Measurements from ENCODE around the gene CCDC97. TPM values are rescaled to one million over a fixed set of nuclear protein-coding genes. Genes with fewer than 3 reads are reported as not detected.

The CCDC97 gene
- total RNA-seq, 2 experiments from 2014 or later: 15.0 to 36.6 TPM

GRCh38 chr19:41320568-41320967 lies 10.6 kb downstream of the CCDC97 start:
- H3K4me1 ChIP-seq (ENCODE audit: insufficient read depth, low read length, poor library complexity, severe bottlenecking): peaks cover 14% of the 10 kb centered on the region
- H3K79me2 ChIP-seq (ENCODE audit: insufficient read depth, low read depth, low read length): no peaks in the 10 kb centered on the region
- CTCF ChIA-PET (ENCODE audit: unreplicated experiment): no interaction called here
- intact Hi-C loops (cut with micrococcal nuclease; ENCODE audit: unreplicated experiment): no loop called here
- POLR2A ChIA-PET: no interaction called here
- H3K36me3 ChIP-seq (ENCODE audit: insufficient read depth, low read length): peaks cover 83% of the 10 kb centered on the region
- TF ChIP-seq EZH2phosphoT487 (IDR thresholded peaks at IDR 0.05; ENCODE audit: borderline replicate concordance, low read depth, low read length): no peak
- H3K9me3 ChIP-seq (ENCODE audit: low read length): no peaks in the 10 kb centered on the region
- no peak overlapping the region for H3K27ac ChIP-seq (ENCODE audit: low read depth, low read length, poor library complexity, severe bottlenecking)
- H3K4me3 ChIP-seq (ENCODE audit: low read depth, low read length, poor library complexity, severe bottlenecking): no peak overlapping the region
- no peaks in the 10 kb centered on the region; the same call in 1 of the 2 replicates for H4K20me1 ChIP-seq (ENCODE audit: insufficient read depth, low read length)
- no peak for DNase-seq (ENCODE audit: low spot score)
- no peak overlapping the region for H3K4me2 ChIP-seq (ENCODE audit: low read length)
- no peak overlapping the region for H2AFZ ChIP-seq (ENCODE audit: low read length)
- no peaks in the 10 kb centered on the region for H3K9me2 ChIP-seq (ENCODE audit: insufficient read depth, low read length)
- BruUV-seq (replicated peaks): no TSS peak

GRCh38 chr19:41321204-41321599 lies 11.2 kb downstream of the CCDC97 start:
- no peak for DNase-seq (ENCODE audit: low spot score)
- ChIA-PET POLR2A (no interaction called here), CTCF (ENCODE audit: unreplicated experiment) (no interaction called here)
- no TSS peak for BruUV-seq (replicated peaks)
- intact Hi-C loops (cut with micrococcal nuclease; ENCODE audit: unreplicated experiment): no loop called here
- no peaks in the 10 kb centered on the region; the same call in 1 of the 2 replicates for H4K20me1 ChIP-seq (ENCODE audit: insufficient read depth, low read length)
- TF ChIP-seq CTCF (conservative IDR thresholded peaks at IDR 0.05; ENCODE audit: low read length) (no peak), EZH2phosphoT487 (IDR thresholded peaks at IDR 0.05; ENCODE audit: borderline replicate concordance, low read depth, low read length) (no peak)
- no peaks in the 10 kb centered on the region for H3K9me3 ChIP-seq (ENCODE audit: low read length)
- no peak overlapping the region for H3K4me2 ChIP-seq (ENCODE audit: low read length)
- no peak overlapping the region for H3K4me3 ChIP-seq (ENCODE audit: low read depth, low read length, poor library complexity, severe bottlenecking)
- no peak overlapping the region for H3K27ac ChIP-seq (ENCODE audit: low read depth, low read length, poor library complexity, severe bottlenecking)
- H2AFZ ChIP-seq (ENCODE audit: low read length): no peak overlapping the region
- H3K36me3 ChIP-seq (ENCODE audit: insufficient read depth, low read length): peaks cover 76% of the 10 kb centered on the region
- no peaks in the 10 kb centered on the region for H3K79me2 ChIP-seq (ENCODE audit: insufficient read depth, low read depth, low read length)
- H3K4me1 ChIP-seq (ENCODE audit: insufficient read depth, low read length, poor library complexity, severe bottlenecking): peaks cover 20% of the 10 kb centered on the region
- H3K9me2 ChIP-seq (ENCODE audit: insufficient read depth, low read length): no peaks in the 10 kb centered on the region

GRCh38 chr19:41321600-41322270 lies 11.8 kb downstream of the CCDC97 start:
- no peaks in the 10 kb centered on the region; the same call in 1 of the 2 replicates for H4K20me1 ChIP-seq (ENCODE audit: insufficient read depth, low read length)
- peaks cover 26% of the 10 kb centered on the region for H3K4me1 ChIP-seq (ENCODE audit: insufficient read depth, low read length, poor library complexity, severe bottlenecking)
- ChIA-PET POLR2A (no interaction called here), CTCF (ENCODE audit: unreplicated experiment) (no interaction called here)
- peaks cover 71% of the 10 kb centered on the region for H3K36me3 ChIP-seq (ENCODE audit: insufficient read depth, low read length)
- H3K9me2 ChIP-seq (ENCODE audit: insufficient read depth, low read length): no peaks in the 10 kb centered on the region
- no peaks in the 10 kb centered on the region for H3K9me3 ChIP-seq (ENCODE audit: low read length)
- no peak overlapping the region for H3K4me3 ChIP-seq (ENCODE audit: low read depth, low read length, poor library complexity, severe bottlenecking)
- H3K27ac ChIP-seq (ENCODE audit: low read depth, low read length, poor library complexity, severe bottlenecking): no peak overlapping the region
- H3K4me2 ChIP-seq (ENCODE audit: low read length): no peak overlapping the region
- TF ChIP-seq CTCF (conservative IDR thresholded peaks at IDR 0.05; ENCODE audit: low read length) (peak; percentile 73), EZH2phosphoT487 (IDR thresholded peaks at IDR 0.05; ENCODE audit: borderline replicate concordance, low read depth, low read length) (no peak)
- H3K79me2 ChIP-seq (ENCODE audit: insufficient read depth, low read depth, low read length): no peaks in the 10 kb centered on the region
- intact Hi-C loops (cut with micrococcal nuclease; ENCODE audit: unreplicated experiment): no loop called here
- no TSS peak for BruUV-seq (replicated peaks)
- no peak overlapping the region for H2AFZ ChIP-seq (ENCODE audit: low read length)
- DNase-seq (ENCODE audit: low spot score): peak; percentile 40
